Ovary (tissue), 3 donors: ENCODE data around the gene PRR5.

Experiments
- CTCF ChIP-seq, 3 donors: fragments of 450-650 bp in 2 of 3; fragments of 200-600 bp in 1 of 3; IDR thresholded peaks; one replicate each; pipeline versions ENCODE4 v1.5.1 to v1.8.0; 2016 to 2022; ENCODE audit warnings: antibody characterized with exemption in 3 of 3, mild to moderate bottlenecking in 1 of 3
- POLR2A ChIP-seq: fragments of 450-650 bp; IDR thresholded peaks from one replicate; pipeline ENCODE4 v1.6.1; 2017; ENCODE audit warnings: antibody characterized with exemption, mild to moderate bottlenecking, moderate library complexity
- donor health status: DM: no; HTN: no; CAD: no.

GRCh38 chr22:44670220-44670988, 31.6 kb upstream of the PRR5 start:
- TF ChIP-seq POLR2A (no peak), CTCF (IDR thresholded peaks at IDR 0.05) (no peak)
